Peyer's patch (tissue), 4 donors: ENCODE measurements around the gene AHSA1.

Experiments used
- CTCF ChIP-seq, 6 experiments: fragments of 450-650 bp in 4 of 6; fragments of 200-600 bp in 2 of 6; sonication (generic) in 1 of 6; IDR thresholded peaks; one replicate each; pipeline ENCODE4 v1.5.1; 2017 to 2019; ENCODE audit warnings: antibody characterized with exemption in 6 of 6, mild to moderate bottlenecking in 3 of 6, moderate library complexity in 1 of 6
- POLR2A ChIP-seq, 2 donors: fragments of 450-650 bp; IDR thresholded peaks; one replicate each; pipeline ENCODE4 v1.5.1; 2017; ENCODE audit warnings: antibody characterized with exemption in 2 of 2, mild to moderate bottlenecking in 2 of 2, moderate library complexity in 2 of 2

DNA sequence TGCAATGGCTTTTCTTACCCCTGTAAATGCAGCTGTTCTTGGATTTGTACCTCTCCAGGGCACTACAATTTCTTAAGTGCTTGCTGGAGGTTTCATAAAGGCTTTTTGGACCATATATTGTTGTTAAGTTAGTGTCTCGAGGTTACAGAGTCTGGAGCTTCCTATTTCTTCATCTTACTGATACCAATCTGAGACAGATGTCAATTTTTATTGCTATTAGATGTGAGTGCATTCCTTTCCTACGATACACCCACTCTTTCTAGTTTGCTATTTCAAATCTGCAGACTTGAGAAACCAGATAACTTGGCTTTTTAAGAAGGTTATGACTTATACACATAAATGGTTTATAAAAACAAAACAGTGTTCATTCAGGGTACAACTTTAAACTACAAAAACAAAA is 36.7 kb upstream of the AHSA1 start:
- no peak for TF ChIP-seq POLR2A (IDR thresholded peaks at IDR 0.05)
- no peak for TF ChIP-seq CTCF (IDR thresholded peaks at IDR 0.05)
